GM18909 (cell line): ENCODE data around the gene ATP8B4.

Source experiments
- ATAC-seq: cut with Tn5 transposase; IDR thresholded peaks from one replicate; pipeline ENCODE4 v1.9.1; 2021; ENCODE audit warnings: mild to moderate bottlenecking; ENCODE audit not compliant: unreplicated experiment, poor library complexity

ATP8B4 gene

DNA sequence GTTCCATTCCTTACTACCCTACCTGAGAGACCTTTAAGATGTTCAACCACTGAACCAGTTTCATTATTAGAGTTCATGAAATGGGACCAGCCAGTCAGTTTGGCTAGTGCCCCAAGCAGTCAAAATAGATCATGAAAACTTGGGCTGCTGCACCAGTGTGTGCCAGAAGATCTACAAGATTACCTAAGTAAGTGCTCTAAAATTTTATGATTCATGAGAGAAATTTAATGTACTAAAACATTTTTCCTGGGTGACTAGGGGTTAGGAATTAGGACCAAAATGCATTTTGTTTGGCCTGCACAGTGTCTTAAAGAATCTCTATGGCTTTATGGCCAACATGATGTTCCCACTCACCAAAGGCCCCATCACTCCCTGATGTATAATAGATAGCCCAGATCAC lies 214.7 kb downstream of the ATP8B4 start:
- no peak for ATAC-seq

DNA sequence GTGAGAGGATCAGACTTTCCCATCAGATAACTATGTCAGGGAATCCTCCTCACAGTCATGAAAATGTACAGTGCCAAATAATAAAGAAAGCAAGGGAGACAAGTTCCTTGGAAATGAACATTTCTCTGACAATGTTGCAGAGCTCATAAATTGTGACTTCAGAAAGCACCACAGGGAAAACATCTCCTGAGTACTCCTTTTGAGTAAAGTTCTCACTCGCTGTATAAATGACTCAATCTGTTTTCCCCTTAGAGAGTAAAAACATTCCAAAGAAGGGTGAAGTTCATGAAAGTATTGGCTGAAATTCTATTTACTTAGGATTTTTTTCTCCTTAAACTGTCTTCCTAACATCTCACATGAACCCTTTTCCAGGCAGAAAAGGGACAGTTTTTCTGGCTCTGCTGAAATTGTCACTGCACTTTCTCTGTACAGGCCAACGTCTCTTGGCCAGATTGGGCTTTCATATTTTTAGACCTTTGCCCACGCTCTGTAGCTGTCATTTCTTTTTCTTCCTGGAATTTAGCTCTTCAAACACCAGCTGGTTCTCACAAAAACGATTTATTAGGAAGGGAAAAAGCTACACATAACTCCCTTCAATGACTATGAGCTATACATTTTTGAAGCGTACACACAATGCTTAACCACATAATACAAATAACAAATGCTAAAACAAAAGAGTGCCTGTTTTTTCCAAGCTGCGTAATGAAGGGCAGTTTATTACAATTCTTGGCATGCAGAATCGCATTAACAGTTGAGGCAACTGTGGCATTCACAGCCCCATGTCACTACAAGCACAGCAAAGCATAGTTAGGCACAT lies 216.1 kb downstream of the ATP8B4 start:
- no peak for ATAC-seq

DNA sequence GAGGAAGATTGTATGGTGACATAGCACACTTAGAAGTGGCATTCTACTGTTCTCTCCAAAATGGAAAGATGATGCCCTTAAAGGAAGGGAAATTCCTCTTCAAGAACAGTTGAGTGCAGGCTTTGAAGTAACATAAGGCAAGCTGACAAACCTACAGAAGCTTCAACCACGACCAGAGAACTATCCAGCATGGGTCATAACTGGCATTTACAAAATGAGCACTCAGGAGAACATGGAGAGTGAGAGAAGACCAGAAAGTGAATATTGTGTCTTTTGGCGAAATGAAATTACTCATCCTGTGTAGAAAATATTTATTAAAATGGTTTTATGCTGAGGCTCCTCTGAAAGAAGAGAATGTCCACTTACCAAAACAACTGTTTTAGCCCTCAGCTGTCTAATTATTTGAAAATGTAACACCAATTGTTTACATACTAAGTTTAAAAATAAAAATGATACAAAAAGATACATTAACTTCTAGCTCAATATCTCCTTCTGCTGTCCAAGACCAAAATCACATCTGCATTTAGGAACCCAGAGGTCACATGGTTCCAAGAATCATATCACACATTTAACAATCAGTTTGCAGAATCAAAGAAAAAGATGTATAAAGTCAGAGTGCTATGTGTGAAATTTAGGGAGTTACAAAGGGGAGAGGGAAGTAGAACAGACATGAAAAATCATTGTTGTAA lies 216.9 kb downstream of the ATP8B4 start:
- no peak for ATAC-seq

- ATAC-seq: no peak
These were observed 217.7 kb downstream of the ATP8B4 start for GRCh38 chr15:49901321-49901720.

DNA sequence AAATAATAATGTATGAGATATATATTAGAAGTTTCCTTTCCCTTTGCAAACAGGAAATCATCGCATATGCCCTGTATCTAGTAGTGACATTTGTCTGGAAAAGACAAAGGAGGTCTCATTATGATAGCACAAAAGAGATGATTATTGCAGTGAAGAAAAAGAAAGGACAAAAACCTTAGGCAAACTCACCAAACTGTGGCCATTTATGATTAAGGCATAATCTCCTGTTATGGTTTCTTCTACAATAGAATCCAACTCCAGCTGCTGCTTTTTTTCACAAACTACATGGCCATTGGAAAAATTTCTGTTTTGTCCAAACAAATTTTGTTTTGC lies 218.2 kb downstream of the ATP8B4 start:
- ATAC-seq: no peak

DNA sequence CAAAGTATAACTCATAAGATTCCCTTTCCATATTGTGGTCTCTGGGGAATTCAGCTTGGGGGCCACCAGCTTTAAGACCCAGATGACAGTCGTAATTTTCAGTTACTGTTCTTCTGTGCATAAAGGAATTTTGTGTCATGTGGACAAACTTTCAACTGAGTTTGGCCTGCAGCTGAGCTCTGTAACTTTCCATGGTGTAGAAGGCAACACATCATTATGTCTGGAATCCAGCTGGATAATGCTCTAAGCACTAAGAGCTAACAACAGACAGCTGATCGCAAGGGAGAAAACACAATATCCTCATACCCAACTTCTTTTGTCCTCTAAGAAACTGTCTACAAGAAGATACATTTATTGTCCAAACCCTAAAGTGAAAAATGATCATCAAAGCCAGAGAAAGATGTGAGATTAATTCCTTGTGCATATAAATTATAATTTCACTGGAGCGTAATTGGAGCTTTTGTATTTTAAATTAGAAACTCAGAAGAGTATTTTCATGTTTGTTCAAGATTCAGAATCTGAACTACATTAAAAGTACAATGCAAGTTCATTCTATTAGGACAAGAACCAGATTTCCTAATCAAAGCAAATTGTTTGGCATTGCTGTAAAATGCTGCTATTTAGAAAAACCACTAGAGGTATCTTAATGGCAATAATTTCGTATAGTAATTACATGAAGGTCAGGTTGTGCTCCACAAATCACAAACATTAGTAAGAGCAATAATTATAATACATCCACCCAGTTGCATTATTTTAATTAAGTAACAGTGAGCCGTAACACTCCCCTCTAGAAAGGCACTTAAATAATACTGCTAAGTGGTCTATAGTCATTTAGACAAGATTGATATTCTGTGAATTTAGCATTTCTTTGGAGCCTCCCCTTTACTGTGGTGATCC lies 218.8 kb downstream of the ATP8B4 start:
- no peak for ATAC-seq

DNA sequence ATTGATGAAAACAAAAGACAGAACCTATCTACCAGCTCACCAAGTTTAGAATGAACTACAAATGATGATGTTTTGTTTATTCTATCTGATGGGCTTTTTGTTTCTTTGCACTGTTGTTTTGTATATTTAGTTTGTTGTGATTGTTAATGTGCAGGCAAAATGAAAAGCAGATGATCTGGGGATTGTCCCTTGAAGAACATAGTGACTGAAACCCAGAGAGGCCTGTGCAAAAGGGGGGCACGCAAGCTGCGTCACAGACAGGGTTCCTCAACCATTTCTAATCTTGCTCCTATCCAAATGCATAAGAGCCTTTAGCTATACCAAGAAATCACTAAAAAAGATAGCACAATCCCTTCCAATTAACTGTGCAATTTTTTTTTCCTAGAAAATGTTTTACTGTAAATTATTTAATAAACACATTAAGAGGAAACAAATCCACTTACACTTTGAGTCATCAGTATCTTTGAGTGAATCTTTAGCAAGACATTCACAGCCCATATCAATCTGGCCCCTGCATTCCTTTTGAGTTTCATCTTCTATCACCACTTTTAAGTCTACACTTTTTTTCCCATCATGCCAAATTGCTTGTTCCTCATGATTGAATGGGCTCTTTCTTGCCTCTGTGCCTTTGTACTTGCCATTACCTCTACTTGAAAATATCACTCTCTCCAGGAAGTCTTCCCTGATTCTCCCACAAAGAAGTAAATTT lies 220.3 kb downstream of the ATP8B4 start:
- ATAC-seq: no peak

DNA sequence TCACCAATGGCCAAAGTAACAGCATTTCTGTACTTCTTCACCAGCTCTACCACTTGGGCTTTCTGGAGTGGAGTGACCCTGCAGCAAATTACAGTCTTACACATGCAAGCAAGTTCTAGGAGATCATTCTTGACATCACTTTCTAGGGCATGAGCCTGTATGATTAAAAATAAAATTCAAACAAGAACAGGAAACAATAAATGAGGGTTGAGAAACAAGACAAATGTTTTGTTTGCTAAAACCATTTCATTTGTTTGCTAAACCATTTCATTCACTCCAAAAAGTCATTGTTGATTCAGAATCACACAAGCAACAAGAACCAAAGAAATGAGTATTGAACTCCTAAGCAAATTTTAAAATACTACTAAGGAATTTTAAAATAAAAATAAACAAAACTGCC lies 220.9 kb downstream of the ATP8B4 start:
- no peak for ATAC-seq

- ATAC-seq: no peak
These were observed 223.4 kb downstream of the ATP8B4 start for GRCh38 chr15:49895347-49896223.

DNA sequence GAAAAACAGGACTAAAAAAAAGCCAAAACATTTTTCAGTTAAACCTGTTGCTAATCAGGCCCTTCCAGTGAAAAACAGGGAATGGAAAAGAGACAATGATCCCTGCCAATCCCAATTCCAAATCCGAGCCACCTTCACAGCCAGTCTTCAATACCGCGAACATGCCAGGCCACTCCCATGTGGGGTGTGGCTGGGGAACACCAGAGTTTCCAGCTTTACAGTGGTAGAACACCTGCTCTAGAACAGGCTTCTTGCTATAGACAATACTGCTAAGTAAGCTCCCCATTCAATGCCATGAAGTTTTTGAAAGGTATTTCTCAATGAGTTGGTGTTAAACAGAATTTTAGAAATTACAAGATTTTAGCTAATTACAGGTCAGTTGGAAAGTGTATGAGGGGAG lies 228.3 kb downstream of the ATP8B4 start:
- no peak for ATAC-seq

- no peak for ATAC-seq
These were observed 229.5 kb downstream of the ATP8B4 start for GRCh38 chr15:49889536-49889935.

- ATAC-seq: no peak
These were observed 230.3 kb downstream of the ATP8B4 start for GRCh38 chr15:49888734-49889133.

GRCh38 chr15:49888323-49888693 lies 230.7 kb downstream of the ATP8B4 start:
- no peak for ATAC-seq

- no peak for ATAC-seq
These were observed 231.2 kb downstream of the ATP8B4 start for GRCh38 chr15:49887659-49888322.

DNA sequence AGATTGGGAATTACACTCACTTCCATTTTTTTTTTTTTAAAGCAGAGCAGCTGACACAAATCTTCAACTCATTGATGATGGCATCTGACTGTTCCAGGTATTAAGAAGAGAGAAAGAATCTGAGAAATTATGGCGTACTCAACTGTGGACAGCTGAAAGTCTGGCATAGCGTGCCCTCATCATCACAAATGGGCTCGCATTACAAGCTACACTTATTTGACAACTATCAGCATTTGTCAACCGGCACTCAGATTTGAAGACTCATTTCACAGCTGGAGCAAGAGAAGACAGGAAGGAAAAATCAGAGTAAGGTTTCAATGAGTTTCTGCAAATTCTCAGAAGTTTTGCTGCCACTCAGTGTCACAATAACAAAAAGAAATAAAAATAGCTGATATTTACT lies 235.9 kb downstream of the ATP8B4 start:
- no peak for ATAC-seq

DNA sequence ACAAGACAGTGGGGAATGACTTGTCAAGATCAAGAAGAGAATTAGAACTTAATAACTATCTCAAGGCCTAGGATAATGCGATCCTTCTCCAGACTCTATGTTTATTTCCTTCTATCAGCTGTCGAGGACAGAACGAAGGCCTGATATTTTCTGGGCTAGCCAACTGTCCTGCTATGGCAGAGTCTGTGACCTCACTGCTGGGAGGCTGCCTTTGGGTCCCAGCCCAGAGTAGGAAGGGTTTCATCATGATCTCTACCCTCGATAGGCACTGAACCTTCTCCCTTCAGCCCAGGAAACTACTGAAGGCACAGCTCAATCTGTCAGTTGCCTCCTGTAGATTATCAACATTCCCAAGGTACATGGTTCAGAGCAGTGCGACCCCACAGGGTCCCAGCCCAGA lies 237.2 kb downstream of the ATP8B4 start:
- no peak for ATAC-seq

- no peak for ATAC-seq
These were observed 237.6 kb downstream of the ATP8B4 start for GRCh38 chr15:49881433-49881832.

DNA sequence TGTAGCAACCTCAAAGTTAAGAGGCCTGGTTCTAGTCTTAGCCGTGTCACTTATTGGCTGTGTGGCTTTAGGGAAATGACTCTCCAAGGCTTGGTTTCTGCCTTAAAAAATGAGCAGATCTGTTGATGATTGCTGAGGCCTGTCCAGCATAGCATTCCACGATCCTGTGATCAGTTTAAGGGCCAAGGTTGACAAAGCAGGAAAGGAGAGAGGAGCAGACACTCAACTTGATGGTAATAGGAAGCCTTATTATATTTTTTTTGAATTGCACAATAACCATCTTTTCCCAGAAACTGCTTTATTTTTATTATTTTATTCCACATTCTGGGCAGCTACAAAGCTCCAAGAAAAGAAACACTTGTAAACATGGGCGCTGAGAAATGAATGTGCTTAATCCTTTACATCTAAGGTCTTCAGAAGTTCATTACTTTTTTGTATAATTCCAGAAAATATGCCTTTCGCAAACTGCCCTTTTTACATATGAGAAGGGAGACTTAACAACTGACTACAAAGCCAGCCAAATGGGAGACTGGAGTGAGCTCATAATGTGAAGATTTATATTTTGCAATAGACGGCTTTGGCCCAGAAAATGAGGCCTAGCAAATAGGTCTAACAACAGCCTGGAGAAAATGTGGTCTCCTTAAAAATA lies 241.0 kb downstream of the ATP8B4 start:
- no peak for ATAC-seq
